ENCODE measurements around the gene HECTD4.

The HECTD4 gene

DNA sequence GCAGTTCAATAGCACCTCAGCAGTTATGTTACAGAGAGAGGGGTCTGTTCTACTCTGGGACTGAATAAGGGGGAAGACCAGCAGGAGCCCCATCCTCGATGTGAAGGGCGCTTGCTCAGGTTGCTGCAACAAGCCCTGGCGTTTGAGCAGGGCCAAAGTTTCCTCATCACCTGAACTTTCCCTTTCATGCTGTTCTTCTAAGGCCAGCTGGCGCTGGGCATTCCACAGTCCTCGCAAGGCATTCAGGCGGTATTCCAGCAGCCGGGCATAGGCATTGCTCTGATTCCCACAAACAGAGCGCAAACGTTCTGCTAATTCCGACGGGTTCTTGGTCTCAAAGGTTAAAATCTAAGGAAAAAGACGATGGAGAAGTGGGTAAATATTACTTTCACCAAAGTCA is 62.8 kb downstream of the HECTD4 start:
- no peak for DNase-seq

DNA sequence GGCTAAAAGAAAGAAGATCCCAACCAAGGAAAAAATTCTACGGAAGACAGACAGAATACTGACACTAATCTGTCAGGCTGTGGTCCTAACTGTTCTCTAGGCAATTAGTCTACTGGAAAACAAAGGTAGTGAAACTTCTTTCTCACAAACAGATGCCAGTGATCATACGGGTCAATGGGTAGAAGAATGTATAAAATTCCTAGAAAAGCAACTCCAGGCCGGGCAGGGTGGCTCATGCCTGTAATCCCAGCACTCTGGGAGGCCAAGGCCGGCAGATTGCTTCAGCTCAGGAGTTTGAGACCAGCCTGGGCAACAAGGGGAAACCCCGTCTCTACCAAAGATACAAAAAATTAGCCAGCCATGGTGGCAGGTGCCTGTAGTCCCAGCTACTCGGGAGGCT is 64.8 kb downstream of the HECTD4 start:
- DNase-seq: no peak

DNA sequence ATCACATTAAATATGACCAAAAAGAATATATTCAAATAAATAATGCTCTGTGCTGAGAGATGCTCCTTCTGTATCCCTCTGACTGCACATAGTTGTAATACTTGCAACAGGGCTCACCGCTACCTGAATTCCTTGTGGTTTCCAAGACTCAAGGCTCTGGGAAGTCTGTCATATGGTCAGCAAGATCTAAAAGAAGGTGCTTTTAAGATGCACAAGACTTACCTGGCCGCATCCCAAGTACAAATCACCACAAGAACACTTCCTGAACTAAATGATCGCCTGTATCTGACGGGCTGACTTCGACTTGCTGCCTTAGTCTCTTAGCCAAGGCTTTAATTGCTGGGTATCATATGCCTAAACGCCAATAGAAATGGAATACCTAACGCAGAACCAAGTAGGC is 67.2 kb downstream of the HECTD4 start:
- no peak for DNase-seq

DNA sequence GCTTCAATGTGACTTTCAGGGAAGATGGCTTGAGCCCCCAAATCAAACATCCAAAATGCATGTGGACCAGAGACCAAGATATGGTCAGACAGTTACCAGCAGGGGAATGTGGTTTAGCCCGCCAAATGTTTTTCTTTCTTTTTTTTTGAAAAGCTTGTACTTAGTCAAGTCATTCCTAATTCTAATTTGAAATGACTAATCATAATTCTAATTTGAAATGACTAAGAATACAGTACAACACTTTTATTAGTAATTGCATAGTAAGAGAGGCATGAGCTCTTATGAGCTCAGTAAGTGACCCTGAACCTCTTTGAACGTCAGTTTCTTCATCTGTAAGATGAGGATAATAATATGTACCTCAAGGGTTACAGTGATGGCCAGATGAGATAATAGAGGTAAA is 72.4 kb downstream of the HECTD4 start:
- DNase-seq: no peak

DNA sequence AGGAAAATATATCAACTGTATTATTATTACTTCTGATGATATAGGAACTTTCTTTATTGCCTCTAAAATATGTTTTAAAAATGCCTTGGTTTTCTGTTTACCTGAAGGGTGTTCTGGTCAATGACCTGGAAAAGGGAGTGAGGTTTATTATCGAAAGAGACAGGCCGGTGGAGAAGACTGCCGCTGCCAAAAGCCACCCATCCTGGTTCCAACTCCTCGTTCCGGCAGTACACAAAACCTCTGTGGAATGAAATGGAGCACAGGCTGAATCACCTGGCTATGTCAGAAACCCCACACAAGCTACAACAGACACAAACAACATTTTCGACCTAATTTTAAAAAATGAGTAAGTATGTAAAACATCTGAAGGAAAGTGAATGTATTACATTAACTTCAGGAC is 73.6 kb downstream of the HECTD4 start:
- no peak for DNase-seq

DNA sequence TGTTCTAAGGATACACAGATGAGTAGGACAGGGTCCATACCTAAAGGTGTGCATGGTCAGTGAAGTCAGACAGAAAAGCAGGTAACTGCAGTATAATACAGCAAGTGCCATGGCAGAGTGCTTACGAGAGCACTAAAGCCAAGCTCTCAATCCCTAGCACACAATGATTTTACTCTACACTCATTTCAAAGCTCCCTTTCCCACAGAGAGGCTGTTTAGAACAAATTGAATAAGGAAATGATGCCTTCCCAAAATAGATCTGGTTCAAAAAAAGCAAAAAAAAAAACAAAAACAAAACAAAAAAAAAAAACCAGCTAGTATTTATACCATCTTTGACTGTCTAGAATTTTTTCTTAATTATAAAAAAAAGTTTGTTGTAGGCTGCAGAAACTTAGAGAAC is 74.1 kb downstream of the HECTD4 start:
- DNase-seq: no peak

DNA sequence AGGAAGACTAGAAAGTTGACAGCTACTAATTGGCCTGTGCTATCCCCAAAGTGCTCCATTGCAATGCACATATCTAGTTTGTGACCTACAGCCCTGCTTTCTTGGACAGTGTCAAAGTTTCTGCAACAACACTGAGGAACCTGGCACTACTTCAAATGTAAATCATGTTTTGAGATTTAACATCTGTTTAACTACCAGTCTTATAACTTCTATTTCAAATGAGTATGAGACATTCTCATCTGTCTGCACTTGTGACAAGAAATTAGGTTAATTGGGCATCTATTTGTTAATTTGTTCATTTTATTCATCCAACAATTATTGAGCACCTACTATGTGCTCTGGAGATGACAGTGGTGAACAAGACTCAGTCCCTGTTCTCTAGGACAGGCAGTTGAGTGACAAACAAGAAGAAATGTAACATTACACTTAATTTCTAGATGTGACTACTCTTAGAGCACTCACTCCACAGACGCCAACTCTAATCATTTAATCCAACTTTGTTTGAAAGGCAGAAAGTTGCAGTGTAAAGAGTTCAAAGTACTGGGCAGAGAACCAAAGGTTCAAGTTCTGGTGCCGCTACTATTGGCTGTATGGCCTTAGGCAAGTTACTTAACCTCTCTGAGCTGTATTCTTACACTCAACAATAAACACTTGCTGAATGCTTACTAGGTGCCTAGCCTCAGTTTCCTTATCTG is 74.8 kb downstream of the HECTD4 start:
- no peak for DNase-seq

GRCh38 chr12:112305951-112306350 is 76.3 kb downstream of the HECTD4 start:
- DNase-seq: no peak

- DNase-seq: no peak
Observed at GRCh38 chr12:112304436-112304835, 77.8 kb downstream of the HECTD4 start.

- no peak for DNase-seq
Observed at GRCh38 chr12:112303799-112304198, 78.4 kb downstream of the HECTD4 start.

GRCh38 chr12:112303004-112303403 is 79.2 kb downstream of the HECTD4 start:
- peak; percentile 52 for DNase-seq

DNA sequence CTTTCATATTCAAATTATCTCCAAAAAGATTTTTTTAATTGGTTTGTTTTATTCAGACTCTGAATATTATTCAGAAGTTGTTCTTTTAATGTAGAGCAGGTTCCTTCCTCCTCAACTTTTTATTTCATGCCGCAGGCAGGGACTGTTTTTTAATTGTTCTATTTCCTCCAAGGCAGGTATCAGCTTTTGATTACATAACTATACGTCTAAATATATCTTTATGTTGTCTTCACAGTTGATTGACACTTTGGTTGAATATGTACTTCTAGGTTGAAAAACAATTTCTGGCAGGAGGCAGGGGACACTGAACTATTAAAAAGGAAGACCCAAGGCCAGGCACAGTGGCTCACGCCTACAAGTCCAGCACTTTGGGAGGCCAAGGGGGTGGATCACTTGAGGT is 82.5 kb downstream of the HECTD4 start:
- DNase-seq: no peak

DNA sequence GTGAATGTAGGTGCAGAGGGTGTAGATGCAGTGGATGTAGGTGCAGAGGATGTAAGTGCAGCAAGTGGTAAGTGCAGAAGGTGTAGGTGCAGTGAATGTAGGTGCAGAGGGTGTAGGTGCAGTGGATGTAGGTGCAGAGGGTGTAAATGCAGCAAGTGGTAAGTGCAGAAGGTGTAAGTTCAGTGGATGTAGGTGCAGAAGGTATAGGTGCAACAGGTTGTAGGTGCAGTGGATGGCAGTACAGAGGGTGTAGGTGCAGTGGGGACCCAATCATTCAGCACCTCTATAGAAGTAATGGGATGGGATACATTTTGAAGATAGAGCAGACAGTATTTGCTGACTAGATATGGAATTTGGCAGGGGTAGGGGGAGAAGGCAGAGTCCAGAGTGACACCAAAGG is 85.0 kb downstream of the HECTD4 start:
- no peak for DNase-seq

DNA sequence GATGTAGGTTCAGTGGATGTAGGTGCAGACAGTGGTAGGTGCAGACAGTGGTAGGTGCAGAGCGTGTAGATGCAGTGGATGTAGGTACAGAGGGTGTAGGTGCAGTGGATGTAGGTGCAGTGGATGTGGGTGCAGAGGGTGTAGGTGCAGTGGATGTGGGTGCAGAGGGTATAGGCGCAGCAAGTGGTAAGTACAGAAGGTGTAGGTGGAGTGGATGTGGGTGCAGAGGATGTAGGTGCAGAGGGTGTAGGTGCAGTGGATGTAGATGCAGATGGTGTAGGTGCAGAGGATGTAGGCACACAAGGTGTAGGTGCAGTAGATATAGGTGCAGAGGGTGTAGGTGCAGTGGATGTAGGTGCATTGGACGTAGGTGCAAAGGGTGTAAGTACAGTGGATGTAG is 86.0 kb downstream of the HECTD4 start:
- DNase-seq: no peak

DNA sequence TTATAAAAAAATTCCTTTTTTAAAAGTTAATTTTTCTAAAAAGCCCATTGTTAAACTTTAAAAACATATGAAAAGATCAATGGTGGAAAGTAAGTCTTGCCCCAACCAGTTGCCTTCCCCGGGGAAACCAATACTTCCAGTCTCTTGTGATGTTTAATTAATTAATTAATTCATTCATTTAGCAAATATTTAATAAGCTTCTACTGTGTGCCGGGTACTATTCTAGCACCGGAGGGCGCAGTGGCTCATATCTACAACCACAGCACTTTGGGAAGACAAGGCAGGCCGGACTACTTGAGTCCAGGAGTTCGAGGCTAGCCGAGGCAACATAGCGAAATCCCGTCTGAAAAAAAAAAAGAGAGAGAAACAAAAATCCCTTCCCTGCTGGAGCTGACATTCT is 87.4 kb downstream of the HECTD4 start:
- DNase-seq: peak; percentile 19

DNA sequence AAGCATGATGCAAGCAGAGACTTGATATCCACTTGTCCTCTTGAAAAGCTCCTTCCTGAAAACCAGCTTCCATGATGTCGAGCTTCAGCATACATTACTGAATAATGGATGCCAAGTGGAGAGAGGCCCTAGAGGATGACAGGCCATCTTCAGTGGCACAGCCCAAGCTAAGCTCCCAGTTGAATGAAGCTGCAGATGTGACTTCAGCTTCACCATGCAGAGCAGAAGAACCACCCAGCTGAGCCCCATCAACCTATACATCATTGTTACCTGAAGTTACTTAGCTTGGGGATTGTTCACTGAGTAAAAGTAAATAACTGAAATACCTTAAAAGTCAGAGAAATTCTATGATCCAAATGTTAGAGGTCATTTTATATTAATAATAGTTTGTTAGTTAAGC is 93.6 kb downstream of the HECTD4 start:
- no peak for DNase-seq

DNA sequence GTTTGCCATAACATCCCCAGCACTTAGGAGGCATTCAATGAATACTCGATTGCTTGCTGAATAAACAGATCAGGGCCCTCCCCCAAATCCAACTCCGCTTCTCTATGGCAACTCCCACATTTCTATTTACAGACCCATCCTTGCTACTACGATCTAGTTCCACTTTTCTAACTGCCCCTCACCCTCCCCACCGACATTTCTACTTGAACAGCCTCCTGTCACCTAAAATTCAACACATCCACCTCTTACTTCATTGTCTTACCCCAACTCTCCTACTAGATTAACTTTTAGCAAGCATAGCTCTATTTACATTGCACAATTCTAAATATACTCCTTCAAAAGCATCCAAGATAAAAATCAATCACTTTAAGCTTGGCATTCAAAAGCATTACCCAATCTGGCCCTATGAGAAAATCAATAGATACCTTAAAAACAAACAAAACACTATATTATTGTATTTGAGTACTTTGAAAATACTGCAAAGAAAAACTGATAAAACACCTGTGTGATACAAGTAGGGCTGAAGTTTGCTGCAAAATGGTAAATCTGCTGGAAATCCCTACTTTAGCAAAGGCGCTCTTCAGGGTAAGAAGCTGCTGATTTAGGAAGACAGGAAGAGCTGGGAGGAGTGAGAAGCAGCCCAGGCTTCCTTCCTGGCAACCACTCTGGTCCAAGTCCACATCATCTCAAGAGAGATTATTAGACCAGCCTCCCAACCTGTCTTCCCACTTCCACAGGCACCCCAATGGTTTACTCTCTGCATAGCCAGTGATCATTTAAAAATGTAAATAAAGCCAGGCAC is 96.4 kb downstream of the HECTD4 start:
- no peak for DNase-seq

GRCh38 chr12:112283546-112283945 is 98.7 kb downstream of the HECTD4 start:
- no peak for DNase-seq

DNA sequence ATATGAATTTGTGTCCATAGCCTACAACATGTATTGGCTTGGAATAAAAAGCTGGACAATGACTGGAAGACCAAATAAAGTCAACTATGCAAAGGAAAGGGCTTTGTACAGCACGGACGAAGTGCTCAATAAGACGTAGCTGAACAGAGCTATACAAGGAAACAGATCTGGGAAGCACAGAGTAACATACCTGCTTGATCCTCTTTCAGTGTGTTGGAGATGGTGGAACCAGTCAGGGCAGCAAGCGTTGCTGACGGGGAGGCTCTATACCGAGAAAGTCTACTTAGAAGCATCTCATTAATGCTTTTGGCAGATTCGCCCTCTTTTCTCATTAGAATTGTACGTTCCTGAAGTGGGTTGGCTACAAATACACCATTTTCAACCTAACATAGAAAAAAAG is 99.3 kb downstream of the HECTD4 start:
- no peak for DNase-seq

- no peak for DNase-seq
Observed at GRCh38 chr12:112275836-112276235, 106.4 kb downstream of the HECTD4 start.

- DNase-seq: no peak
Observed at GRCh38 chr12:112275207-112275606, 107.0 kb downstream of the HECTD4 start.

- no peak for DNase-seq
Observed at GRCh38 chr12:112270673-112271072, 111.6 kb downstream of the HECTD4 start.

- no peak for DNase-seq
Observed at GRCh38 chr12:112266473-112266872, 115.8 kb downstream of the HECTD4 start.

- no peak for DNase-seq
Observed at GRCh38 chr12:112261559-112261958, 120.7 kb downstream of the HECTD4 start.

DNA sequence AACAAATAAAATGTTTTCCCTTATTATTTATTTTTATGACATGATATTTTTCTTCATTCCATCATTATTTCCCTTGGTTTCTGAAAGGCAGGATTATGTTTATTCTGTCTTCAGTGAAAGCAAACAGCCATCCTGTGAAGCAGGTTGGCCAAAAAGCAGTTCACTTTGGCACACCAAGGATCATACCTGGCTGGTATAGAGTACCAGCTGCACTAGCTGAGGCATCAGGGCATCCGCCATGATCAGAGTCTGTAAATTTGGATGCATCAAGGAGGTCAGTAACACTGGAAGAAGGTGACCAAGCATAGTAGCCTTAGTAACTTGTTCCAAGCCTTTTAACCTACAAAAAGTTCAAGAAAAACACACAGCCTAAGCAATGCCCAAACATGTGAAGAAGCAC is 123.3 kb downstream of the HECTD4 start:
- DNase-seq: no peak
